Breast epithelium (tissue), 4 donors: ENCODE data around the gene ZNF536. TPM values are rescaled to one million over a fixed set of nuclear protein-coding genes. Genes with fewer than 3 reads are reported as not detected.

Source experiments
- DNase-seq, 2 donors: peaks; one replicate each; pipeline ENCODE4 v3.0.0-alpha.2; 2019; ENCODE audit warnings: low spot score in 2 of 2
- H3K27ac ChIP-seq, 2 donors: fragments of 200-600 bp; sonication (generic) in 1 of 2; one replicate each; pipeline ENCODE4 v1.5.1; 2016 to 2019; ENCODE audit warnings: mild to moderate bottlenecking in 1 of 2
- H3K27me3 ChIP-seq, 2 donors: fragments of 200-600 bp; sonication (generic) in 1 of 2; one replicate each; pipeline versions ENCODE4 v1.5.1 to v1.6.0; 2017 to 2019; ENCODE audit warnings: control low read depth in 1 of 2, mild to moderate bottlenecking in 1 of 2
- H3K36me3 ChIP-seq: fragments of 200-600 bp; one replicate; pipeline ENCODE4 v1.5.1; 2019
- H3K4me1 ChIP-seq, 2 donors: fragments of 200-600 bp; sonication (generic); one replicate each; pipeline ENCODE4 v1.5.1; 2016 to 2019; ENCODE audit warnings: control low read depth in 1 of 2
- H3K4me3 ChIP-seq, 3 donors: fragments of 200-600 bp; sonication (generic); 1 replicate in 2 of 3; 2 replicates in 1 of 3; pipeline ENCODE4 v1.5.1; 2016 to 2019; ENCODE audit warnings: mild to moderate bottlenecking in 3 of 3, moderate library complexity in 2 of 3
- H3K9me3 ChIP-seq, 2 donors: fragments of 200-600 bp; sonication (generic) in 1 of 2; one replicate each; pipeline ENCODE4 v1.5.1; 2016 to 2019; ENCODE audit warnings: control low read depth in 1 of 2
- POLR2A ChIP-seq: fragments of 450-650 bp; IDR thresholded peaks from one replicate; pipeline ENCODE4 v1.6.1; 2016; ENCODE audit warnings: antibody characterized with exemption, mild to moderate bottlenecking, moderate library complexity
- POLR2AphosphoS5 ChIP-seq, 3 donors: sonication (generic); formaldehyde crosslinking; IDR thresholded peaks; one replicate each; pipeline ENCODE4 v1.6.1; 2017; ENCODE audit warnings: antibody characterized with exemption in 3 of 3
- intact Hi-C: fragments of 100-400 bp; cut with DNase I; formaldehyde crosslinking; loops from one replicate; pipeline ENCODE4 v1.15.1; 2023; ENCODE audit warnings: low total_unique reads
- total RNA-seq, 3 donors: library from RNA; depleted of rRNA; stranded (reverse); fragments of >200 nt; gene quantifications; one replicate each; pipeline ENCODE4 v1.1.0, GENCODE V29; 2016
- TF ChIP-seq, protein P1 (sequence below), 3 donors: fragments of 450-650 bp; IDR thresholded peaks; one replicate each; pipeline ENCODE4 v1.5.1; 2016 to 2017; ENCODE audit warnings: antibody characterized with exemption in 3 of 3, mild to moderate bottlenecking in 3 of 3, moderate library complexity in 3 of 3

ZNF536 gene
- total RNA-seq, 3 donors from 2014 or later = under 0.01 to 0.15 TPM; not detected in 1

DNA sequence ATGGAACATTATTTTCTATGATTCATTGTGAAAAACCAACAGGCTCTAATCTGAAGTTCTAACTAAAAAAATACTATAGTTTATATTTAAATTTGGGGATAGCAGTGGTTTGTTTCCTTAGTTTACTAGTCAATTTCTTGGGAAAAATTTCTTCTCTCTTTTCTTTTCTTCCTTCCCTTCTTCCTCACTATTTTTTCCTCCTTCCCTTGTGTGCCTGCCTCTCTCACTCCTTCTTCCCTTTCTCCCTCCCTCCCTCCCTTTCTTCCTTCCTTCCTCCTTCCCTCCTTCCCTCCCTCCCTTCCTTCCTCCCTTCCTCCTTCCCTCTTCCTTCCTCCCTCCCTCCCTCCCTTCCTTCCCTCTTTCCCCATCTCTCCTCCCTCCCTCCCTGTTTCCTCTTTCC lies 226.5 kb downstream of the ZNF536 start:
- Histone ChIP-seq H3K27ac (no peak overlapping the region), H3K36me3 (no peaks in the 10 kb centered on the region), H3K4me3 (no peak overlapping the region), H3K27me3 (peaks cover 0 to 5% of the 10 kb centered on the region in 2 donors), H3K4me1 (no peaks in the 10 kb centered on the region), H3K9me3 (no peaks in the 10 kb centered on the region)
- intact Hi-C loops = no loop called here
- DNase-seq = no peak
- TF ChIP-seq, protein P1, sequence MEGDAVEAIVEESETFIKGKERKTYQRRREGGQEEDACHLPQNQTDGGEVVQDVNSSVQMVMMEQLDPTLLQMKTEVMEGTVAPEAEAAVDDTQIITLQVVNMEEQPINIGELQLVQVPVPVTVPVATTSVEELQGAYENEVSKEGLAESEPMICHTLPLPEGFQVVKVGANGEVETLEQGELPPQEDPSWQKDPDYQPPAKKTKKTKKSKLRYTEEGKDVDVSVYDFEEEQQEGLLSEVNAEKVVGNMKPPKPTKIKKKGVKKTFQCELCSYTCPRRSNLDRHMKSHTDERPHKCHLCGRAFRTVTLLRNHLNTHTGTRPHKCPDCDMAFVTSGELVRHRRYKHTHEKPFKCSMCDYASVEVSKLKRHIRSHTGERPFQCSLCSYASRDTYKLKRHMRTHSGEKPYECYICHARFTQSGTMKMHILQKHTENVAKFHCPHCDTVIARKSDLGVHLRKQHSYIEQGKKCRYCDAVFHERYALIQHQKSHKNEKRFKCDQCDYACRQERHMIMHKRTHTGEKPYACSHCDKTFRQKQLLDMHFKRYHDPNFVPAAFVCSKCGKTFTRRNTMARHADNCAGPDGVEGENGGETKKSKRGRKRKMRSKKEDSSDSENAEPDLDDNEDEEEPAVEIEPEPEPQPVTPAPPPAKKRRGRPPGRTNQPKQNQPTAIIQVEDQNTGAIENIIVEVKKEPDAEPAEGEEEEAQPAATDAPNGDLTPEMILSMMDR (IDR thresholded peaks at IDR 0.05) = no peak
- TF ChIP-seq POLR2AphosphoS5 (IDR thresholded peaks at IDR 0.05) (no peak), POLR2A (no peak)

DNA sequence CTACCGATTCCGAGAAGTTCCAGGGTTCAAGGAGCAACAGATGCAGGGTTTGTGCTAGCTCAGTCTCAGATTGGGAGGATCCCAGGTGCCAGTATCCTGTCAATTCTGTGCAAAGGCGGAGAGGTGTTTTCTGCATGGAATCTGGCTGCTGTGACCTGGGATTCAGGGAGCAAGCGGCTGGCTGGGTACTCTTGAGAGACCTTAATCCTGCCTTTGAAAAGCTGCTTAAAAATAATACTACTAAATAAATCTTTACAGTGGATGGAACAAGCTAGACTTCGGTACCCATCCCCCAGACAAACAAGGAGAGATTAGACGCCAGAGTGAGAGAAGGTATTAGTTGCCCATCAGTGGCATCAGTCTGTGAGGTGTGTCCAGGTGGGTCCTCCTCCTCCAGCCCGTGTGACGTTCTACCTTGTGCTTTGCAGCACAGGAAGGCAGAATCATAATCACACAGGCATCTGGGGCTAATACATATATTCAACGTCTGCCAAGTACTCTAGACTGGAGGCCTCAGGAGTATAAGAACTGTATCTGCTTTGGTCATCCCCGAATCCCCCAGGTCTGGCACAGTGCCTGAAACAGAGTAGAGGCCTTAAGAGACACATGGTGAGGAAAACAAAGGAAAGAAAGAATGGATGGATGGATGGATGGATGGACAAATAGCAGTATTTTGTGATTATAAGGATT lies 230.6 kb downstream of the ZNF536 start:
- intact Hi-C loops = no loop called here
- Histone ChIP-seq H3K4me1 (no peaks in the 10 kb centered on the region), H3K4me3 (no peak overlapping the region), H3K27me3 (peaks cover 0 to 5% of the 10 kb centered on the region in 2 donors), H3K36me3 (no peaks in the 10 kb centered on the region), H3K27ac (no peak overlapping the region), H3K9me3 (no peaks in the 10 kb centered on the region)
- no peak for DNase-seq
- TF ChIP-seq POLR2A (no peak), POLR2AphosphoS5 (IDR thresholded peaks at IDR 0.05) (no peak)
- TF ChIP-seq, protein P1 (IDR thresholded peaks at IDR 0.05) = no peak

DNA sequence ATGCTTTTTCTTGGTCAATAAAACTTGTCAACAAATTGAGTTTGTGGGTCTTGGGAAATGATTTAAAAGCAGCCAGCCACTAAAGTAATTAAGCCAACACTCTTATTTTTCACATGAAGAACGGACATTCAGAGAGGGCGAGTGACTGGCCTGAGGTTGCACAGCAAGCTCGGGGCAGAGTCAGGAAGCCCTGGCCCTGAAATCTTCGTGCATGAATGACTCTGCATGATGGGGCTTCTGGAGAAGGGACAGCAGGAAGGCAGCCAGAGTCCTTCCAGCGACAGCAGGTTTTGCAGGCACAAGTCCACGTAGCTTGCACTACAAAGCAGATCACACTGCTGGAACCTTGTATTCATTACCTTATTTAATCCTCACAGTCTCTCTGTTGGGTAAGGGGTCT lies 232.5 kb downstream of the ZNF536 start:
- H3K27me3 ChIP-seq = peaks cover 0 to 5% of the 10 kb centered on the region in 2 donors
- H3K4me1 ChIP-seq = no peaks in the 10 kb centered on the region
- DNase-seq = no peak
- H3K27ac ChIP-seq = no peak overlapping the region
- no peaks in the 10 kb centered on the region for H3K36me3 ChIP-seq
- H3K4me3 ChIP-seq = no peak overlapping the region
- TF ChIP-seq, protein P1 (IDR thresholded peaks at IDR 0.05) = no peak
- TF ChIP-seq POLR2AphosphoS5 (IDR thresholded peaks at IDR 0.05) = no peak
- TF ChIP-seq POLR2A = no peak
- no peaks in the 10 kb centered on the region for H3K9me3 ChIP-seq
- intact Hi-C loops = no loop called here

DNA sequence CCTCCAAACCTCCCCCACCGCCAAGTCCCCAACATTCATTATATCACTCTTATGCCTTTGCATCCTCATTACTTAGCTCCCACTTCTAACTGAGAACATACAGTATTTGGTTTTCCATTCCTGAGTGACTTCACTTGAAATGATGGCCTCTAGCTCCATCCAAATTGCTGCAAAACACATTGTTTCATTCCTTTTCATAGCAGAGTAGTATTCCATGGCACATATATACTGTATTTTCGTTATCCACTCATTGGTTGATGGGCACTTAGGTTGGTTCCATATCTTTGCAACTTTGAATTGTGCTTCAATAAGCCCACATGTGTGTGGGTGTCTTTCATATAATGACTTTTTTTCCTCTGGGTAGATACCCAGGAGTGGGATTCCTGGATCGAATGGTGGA lies 233.1 kb downstream of the ZNF536 start:
- intact Hi-C loops = no loop called here
- Histone ChIP-seq H3K27ac (no peak overlapping the region), H3K4me3 (no peak overlapping the region), H3K9me3 (no peaks in the 10 kb centered on the region), H3K36me3 (no peaks in the 10 kb centered on the region), H3K4me1 (no peaks in the 10 kb centered on the region), H3K27me3 (peaks cover 0 to 5% of the 10 kb centered on the region in 2 donors)
- no peak for DNase-seq
- no peak for TF ChIP-seq POLR2AphosphoS5 (IDR thresholded peaks at IDR 0.05)
- TF ChIP-seq, protein P1 (IDR thresholded peaks at IDR 0.05) = no peak

DNA sequence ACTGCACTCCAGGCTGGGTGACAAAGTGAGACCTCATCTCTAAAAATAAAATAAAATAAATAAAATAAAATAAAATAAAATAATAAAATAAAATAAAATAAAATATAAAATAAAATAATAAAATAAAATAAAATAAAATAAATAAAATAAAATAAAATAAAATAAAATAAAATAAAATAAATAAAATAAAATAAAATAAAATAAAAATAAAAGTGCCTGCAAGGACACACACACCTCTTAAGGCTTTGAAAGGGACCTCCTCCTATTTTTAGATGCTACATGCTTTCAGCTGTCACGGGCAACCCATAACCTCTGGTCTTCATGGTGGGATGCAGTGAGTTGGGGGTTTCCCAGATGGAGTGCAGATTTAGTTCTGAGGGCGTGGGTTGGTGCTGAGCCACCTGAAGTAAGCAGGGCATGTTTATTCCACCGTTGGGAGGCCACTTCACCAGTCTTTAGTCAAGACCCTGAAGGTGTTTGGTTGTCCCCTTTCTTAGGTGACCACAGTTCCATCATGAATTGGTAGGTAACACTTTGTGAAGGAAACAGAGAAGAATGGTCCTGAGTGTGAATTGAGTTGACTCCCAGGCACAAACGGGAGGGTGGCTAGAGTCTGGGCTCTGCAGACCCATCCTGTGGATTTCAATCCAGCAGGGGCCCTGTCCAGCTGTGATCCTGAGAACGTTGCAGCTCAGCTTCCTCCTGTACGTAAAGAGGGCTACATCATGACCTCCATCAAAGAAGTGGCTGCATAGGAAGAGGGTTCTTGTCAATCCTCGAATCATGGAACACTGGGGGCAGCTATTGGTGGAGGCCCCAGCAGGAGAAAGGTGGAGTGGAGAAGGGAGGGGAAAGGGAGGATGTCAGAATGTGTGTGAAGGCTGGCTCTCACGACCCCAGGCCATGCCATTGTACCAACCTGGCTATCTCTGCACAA lies 234.2 kb downstream of the ZNF536 start:
- Histone ChIP-seq H3K4me3 (no peak overlapping the region), H3K36me3 (no peaks in the 10 kb centered on the region), H3K4me1 (no peaks in the 10 kb centered on the region), H3K27ac (no peak overlapping the region), H3K27me3 (no peaks in the 10 kb centered on the region), H3K9me3 (no peaks in the 10 kb centered on the region)
- intact Hi-C loops = no loop called here
- no peak for DNase-seq
- TF ChIP-seq POLR2A (no peak), POLR2AphosphoS5 (IDR thresholded peaks at IDR 0.05) (no peak)
- TF ChIP-seq, protein P1 (IDR thresholded peaks at IDR 0.05) = no peak
